Neutrophil (primary cell): Measurements from ENCODE around the gene LMO7.

ENCODE experiments used
- H3K27ac ChIP-seq: fragments of 200-600 bp; sonication (generic); 2 replicates; pipeline ENCODE4 v1.5.1; 2016; ENCODE audit warnings: mild to moderate bottlenecking, moderate library complexity
- H3K27me3 ChIP-seq: fragments of 200-600 bp; sonication (generic); 2 replicates; pipeline ENCODE4 v1.6.0; 2016; ENCODE audit warnings: mild to moderate bottlenecking
- H3K36me3 ChIP-seq: fragments of 200-600 bp; sonication (generic); 2 replicates; pipeline ENCODE4 v1.5.1; 2017
- H3K4me1 ChIP-seq, 2 experiments: fragments of 200-600 bp in 1 of 2; sonication (generic) in 1 of 2; 1 replicate in 1 of 2; 2 replicates in 1 of 2; pipeline versions ENCODE4 v1.5.1 to v1.6.1; 2013 to 2016; ENCODE audit warnings: low read depth in 1 of 2, low read length in 1 of 2, mild to moderate bottlenecking in 1 of 2, moderate library complexity in 1 of 2; ENCODE audit not compliant: control insufficient read depth in 1 of 2, insufficient read depth in 1 of 2
- H3K4me3 ChIP-seq, 2 experiments: fragments of 200-600 bp in 1 of 2; sonication (generic) in 1 of 2; 1 replicate in 1 of 2; 2 replicates in 1 of 2; pipeline ENCODE4 v1.5.1; 2013 to 2016; ENCODE audit warnings: low read depth in 1 of 2, low read length in 1 of 2, mild to moderate bottlenecking in 1 of 2, moderate library complexity in 1 of 2
- H3K9me3 ChIP-seq: fragments of 200-600 bp; sonication (generic); 2 replicates; pipeline ENCODE4 v1.5.1; 2016
- TF ChIP-seq, protein P1 (sequence below): fragments of 200-600 bp; sonication (generic); IDR thresholded peaks from 2 replicates; pipeline ENCODE4 v1.5.1; 2016; ENCODE audit warnings: antibody characterized with exemption

Gene LMO7

DNA sequence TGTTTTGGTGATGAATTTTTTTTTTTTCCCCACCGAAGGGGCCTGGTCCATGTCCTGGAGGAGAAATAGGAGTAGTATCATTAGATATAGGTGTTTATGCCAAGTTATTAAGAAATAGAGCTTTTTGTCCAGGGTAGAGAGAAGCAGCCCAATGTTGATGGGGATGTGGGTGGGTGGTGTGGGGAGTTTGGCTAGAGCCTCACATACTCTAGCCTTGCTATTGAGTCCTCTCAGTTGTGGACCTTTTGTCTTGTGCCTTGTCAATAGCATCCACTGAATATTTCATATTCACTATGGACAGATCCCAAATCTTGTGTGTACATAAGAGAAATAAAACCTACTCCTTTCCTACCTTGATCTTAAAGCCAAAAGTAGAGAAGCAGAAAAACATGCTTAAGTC is 134.0 kb downstream of the LMO7 start:
- Histone ChIP-seq H3K36me3 (no peaks in the 10 kb centered on the region), H3K27me3 (no peaks in the 10 kb centered on the region), H3K9me3 (no peaks in the 10 kb centered on the region), H3K4me3 (no peak overlapping the region), H3K4me1 (no peaks in the 10 kb centered on the region), H3K27ac (no peak overlapping the region)
- TF ChIP-seq, protein P1, sequence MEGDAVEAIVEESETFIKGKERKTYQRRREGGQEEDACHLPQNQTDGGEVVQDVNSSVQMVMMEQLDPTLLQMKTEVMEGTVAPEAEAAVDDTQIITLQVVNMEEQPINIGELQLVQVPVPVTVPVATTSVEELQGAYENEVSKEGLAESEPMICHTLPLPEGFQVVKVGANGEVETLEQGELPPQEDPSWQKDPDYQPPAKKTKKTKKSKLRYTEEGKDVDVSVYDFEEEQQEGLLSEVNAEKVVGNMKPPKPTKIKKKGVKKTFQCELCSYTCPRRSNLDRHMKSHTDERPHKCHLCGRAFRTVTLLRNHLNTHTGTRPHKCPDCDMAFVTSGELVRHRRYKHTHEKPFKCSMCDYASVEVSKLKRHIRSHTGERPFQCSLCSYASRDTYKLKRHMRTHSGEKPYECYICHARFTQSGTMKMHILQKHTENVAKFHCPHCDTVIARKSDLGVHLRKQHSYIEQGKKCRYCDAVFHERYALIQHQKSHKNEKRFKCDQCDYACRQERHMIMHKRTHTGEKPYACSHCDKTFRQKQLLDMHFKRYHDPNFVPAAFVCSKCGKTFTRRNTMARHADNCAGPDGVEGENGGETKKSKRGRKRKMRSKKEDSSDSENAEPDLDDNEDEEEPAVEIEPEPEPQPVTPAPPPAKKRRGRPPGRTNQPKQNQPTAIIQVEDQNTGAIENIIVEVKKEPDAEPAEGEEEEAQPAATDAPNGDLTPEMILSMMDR: no peak

DNA sequence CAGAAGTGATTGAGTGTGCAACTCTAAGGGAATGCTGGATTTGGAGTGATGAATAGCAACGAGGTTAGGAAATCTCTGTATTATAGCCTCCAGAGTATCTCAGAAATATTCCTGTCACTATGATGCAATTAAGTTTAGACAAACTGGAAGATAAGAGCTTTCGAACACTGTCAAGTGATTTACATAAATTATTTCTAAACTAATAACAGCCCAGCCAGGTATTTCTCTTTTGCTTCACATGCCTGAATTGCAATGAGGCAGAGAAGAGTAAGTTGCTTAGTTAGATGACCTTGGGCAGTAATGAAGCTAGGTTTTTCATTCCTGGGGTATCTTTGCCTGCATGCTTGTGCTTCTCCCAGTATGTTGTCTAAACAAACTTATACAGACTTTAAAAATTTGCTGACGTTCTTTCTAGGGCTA is 134.5 kb downstream of the LMO7 start:
- H3K27ac ChIP-seq: no peak overlapping the region
- H3K9me3 ChIP-seq: no peaks in the 10 kb centered on the region
- no peaks in the 10 kb centered on the region for H3K36me3 ChIP-seq
- TF ChIP-seq, protein P1: no peak
- H3K27me3 ChIP-seq: no peaks in the 10 kb centered on the region
- no peaks in the 10 kb centered on the region for H3K4me1 ChIP-seq
- no peak overlapping the region for H3K4me3 ChIP-seq

DNA sequence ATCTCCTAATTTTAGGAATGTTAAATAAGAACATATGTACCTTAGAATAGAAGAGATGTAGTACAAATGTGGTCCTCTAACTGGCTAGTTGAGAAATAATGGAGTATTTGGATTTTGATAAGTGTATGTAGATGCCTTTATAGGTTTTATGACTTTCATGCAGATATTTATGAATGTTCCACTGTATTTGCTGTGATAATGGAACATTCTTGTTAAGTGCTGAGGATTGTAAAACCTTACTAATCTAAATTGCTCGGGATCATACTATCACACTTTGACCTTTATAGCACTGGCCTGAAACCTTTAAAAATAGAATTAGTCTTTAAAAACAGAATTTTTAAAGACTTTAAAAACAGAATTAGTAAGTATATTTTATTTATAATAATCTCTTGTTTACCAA is 135.1 kb downstream of the LMO7 start:
- Histone ChIP-seq H3K4me1 (no peaks in the 10 kb centered on the region), H3K36me3 (no peaks in the 10 kb centered on the region), H3K27me3 (no peaks in the 10 kb centered on the region), H3K27ac (no peak overlapping the region), H3K9me3 (no peaks in the 10 kb centered on the region), H3K4me3 (no peak overlapping the region)
- TF ChIP-seq, protein P1: no peak

DNA sequence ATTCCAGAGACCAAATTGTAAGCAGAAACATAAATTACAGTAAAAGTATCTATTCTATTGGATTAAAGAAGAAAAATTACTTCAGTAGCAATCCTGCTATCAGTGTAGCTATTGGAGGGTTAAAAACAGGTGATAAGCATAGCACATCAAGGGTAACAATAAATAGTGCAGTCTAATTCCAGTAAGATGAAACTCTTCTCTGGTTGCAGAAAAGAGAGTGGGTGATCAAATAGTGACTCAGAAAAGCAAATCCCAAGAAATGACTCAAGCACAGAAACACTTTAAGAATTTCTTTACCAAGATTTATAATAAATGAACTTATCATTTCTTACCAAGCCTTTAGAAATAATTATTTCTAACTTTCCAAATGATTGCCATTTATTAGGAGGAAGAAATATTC is 135.7 kb downstream of the LMO7 start:
- TF ChIP-seq, protein P1: no peak
- no peak overlapping the region for H3K27ac ChIP-seq
- no peaks in the 10 kb centered on the region for H3K9me3 ChIP-seq
- no peaks in the 10 kb centered on the region for H3K4me1 ChIP-seq
- no peak overlapping the region for H3K4me3 ChIP-seq
- H3K36me3 ChIP-seq: no peaks in the 10 kb centered on the region
- no peaks in the 10 kb centered on the region for H3K27me3 ChIP-seq

DNA sequence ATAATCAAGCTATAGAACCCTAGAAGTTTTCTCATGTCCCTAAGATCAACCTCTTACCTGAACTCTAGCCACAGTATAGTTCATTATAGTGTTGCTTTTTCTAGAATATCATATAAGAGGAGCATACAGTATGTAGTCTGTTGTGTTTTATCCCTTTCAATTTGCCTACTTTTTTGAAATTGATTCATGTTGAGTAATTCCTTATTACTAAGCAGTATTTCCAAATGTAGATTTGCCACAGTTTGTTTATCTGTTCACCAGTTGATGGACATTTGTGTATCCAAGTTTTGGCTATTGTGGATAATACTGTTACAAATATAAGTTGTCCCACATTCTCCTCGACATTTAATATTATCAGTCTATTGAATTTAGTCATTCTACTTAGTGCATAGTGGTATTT is 138.0 kb downstream of the LMO7 start:
- TF ChIP-seq, protein P1: no peak

DNA sequence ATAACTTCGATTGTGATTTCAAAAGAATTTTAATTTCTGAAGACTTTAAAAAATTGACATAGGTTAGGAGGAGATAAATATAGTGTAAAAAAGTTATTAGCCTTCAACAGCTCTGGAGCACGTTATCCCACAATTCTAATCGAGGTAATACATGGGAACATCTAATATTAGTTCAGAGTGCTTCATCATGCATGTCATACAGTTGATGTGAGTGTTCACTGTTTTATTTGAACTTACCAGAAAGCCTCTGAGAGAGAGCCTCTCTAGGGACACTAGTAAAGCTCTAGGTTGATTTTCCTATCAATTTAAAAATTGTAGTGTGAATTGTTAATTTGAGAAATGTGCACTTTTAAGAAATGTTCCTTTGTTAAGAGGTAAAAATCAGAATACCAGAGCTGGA is 140.4 kb downstream of the LMO7 start:
- H3K4me3 ChIP-seq: no peak overlapping the region
- no peak overlapping the region for H3K27ac ChIP-seq
- TF ChIP-seq, protein P1: no peak
- no peaks in the 10 kb centered on the region for H3K36me3 ChIP-seq
- H3K9me3 ChIP-seq: no peaks in the 10 kb centered on the region
- H3K4me1 ChIP-seq: no peaks in the 10 kb centered on the region
- no peaks in the 10 kb centered on the region for H3K27me3 ChIP-seq

More for the DNA sequence above, 138.0 kb downstream of the LMO7 start:
- Histone ChIP-seq H3K4me1 (no peaks in the 10 kb centered on the region), H3K9me3 (no peaks in the 10 kb centered on the region), H3K36me3 (no peaks in the 10 kb centered on the region), H3K27ac (no peak overlapping the region), H3K4me3 (no peak overlapping the region), H3K27me3 (no peaks in the 10 kb centered on the region)
